ENCODE data around the gene CBFA2T3.

Gene CBFA2T3

DNA sequence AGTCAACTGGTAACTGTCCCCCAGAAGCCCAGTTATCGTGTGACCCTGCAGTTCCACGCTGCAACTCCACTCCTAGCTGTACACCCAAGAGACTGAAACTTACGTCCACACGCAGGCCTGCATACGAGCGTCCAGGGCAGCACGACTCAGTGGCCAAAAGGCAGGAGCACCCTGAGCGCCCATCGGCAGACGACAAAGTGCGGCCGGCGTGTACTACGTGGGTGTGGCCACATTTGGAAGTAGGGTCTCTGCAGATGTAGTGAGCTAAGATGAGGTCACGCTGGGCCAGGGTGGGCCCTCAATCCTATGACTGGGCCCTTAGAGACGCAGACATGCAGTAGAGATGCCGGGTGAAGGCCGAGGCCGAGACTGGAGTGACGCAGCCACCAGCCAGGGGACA lies 133.8 kb downstream of the CBFA2T3 start:
- TF ChIP-seq FOXP2 (optimal IDR thresholded peaks at IDR 0.05; ENCODE audit: borderline replicate concordance, extremely low read depth, extremely low read length, insufficient read depth), result no peak
- TF ChIP-seq, protein P1, sequence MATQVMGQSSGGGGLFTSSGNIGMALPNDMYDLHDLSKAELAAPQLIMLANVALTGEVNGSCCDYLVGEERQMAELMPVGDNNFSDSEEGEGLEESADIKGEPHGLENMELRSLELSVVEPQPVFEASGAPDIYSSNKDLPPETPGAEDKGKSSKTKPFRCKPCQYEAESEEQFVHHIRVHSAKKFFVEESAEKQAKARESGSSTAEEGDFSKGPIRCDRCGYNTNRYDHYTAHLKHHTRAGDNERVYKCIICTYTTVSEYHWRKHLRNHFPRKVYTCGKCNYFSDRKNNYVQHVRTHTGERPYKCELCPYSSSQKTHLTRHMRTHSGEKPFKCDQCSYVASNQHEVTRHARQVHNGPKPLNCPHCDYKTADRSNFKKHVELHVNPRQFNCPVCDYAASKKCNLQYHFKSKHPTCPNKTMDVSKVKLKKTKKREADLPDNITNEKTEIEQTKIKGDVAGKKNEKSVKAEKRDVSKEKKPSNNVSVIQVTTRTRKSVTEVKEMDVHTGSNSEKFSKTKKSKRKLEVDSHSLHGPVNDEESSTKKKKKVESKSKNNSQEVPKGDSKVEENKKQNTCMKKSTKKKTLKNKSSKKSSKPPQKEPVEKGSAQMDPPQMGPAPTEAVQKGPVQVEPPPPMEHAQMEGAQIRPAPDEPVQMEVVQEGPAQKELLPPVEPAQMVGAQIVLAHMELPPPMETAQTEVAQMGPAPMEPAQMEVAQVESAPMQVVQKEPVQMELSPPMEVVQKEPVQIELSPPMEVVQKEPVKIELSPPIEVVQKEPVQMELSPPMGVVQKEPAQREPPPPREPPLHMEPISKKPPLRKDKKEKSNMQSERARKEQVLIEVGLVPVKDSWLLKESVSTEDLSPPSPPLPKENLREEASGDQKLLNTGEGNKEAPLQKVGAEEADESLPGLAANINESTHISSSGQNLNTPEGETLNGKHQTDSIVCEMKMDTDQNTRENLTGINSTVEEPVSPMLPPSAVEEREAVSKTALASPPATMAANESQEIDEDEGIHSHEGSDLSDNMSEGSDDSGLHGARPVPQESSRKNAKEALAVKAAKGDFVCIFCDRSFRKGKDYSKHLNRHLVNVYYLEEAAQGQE (IDR thresholded peaks at IDR 0.05; ENCODE audit: insufficient read depth in 1 of 2, low read depth in 2 of 2, low read length in 2 of 2), result no peak
- TF ChIP-seq TAF1 (IDR thresholded peaks at IDR 0.05; ENCODE audit: borderline replicate concordance, insufficient read depth, low read length), result no peak
- no peak for TF ChIP-seq SIN3A (IDR thresholded peaks at IDR 0.05; ENCODE audit: borderline replicate concordance, insufficient read depth, low read length)
- no peak for TF ChIP-seq POLR2AphosphoS5 (IDR thresholded peaks at IDR 0.05; ENCODE audit: low read depth, low read length)

GRCh38 chr16:88842806-88843205 lies 134.2 kb downstream of the CBFA2T3 start:
- TF ChIP-seq SIN3A (IDR thresholded peaks at IDR 0.05; ENCODE audit: borderline replicate concordance, insufficient read depth, low read length) (no peak), TAF1 (IDR thresholded peaks at IDR 0.05; ENCODE audit: borderline replicate concordance, insufficient read depth, low read length) (no peak), POLR2AphosphoS5 (IDR thresholded peaks at IDR 0.05; ENCODE audit: low read depth, low read length) (no peak), FOXP2 (optimal IDR thresholded peaks at IDR 0.05; ENCODE audit: borderline replicate concordance, extremely low read depth, extremely low read length, insufficient read depth) (no peak)
- TF ChIP-seq, protein P1 (IDR thresholded peaks at IDR 0.05; ENCODE audit: insufficient read depth in 1 of 2, low read depth in 2 of 2, low read length in 2 of 2), result no peak

- TF ChIP-seq TAF1 (IDR thresholded peaks at IDR 0.05; ENCODE audit: borderline replicate concordance, insufficient read depth, low read length) (no peak), SIN3A (IDR thresholded peaks at IDR 0.05; ENCODE audit: borderline replicate concordance, insufficient read depth, low read length) (no peak), POLR2AphosphoS5 (IDR thresholded peaks at IDR 0.05; ENCODE audit: low read depth, low read length) (no peak), FOXP2 (optimal IDR thresholded peaks at IDR 0.05; ENCODE audit: borderline replicate concordance, extremely low read depth, extremely low read length, insufficient read depth) (no peak)
- TF ChIP-seq, protein P1 (IDR thresholded peaks at IDR 0.05; ENCODE audit: insufficient read depth in 1 of 2, low read depth in 2 of 2, low read length in 2 of 2), result no peak
Measured at GRCh38 chr16:88842308-88842756, 134.7 kb downstream of the CBFA2T3 start.

DNA sequence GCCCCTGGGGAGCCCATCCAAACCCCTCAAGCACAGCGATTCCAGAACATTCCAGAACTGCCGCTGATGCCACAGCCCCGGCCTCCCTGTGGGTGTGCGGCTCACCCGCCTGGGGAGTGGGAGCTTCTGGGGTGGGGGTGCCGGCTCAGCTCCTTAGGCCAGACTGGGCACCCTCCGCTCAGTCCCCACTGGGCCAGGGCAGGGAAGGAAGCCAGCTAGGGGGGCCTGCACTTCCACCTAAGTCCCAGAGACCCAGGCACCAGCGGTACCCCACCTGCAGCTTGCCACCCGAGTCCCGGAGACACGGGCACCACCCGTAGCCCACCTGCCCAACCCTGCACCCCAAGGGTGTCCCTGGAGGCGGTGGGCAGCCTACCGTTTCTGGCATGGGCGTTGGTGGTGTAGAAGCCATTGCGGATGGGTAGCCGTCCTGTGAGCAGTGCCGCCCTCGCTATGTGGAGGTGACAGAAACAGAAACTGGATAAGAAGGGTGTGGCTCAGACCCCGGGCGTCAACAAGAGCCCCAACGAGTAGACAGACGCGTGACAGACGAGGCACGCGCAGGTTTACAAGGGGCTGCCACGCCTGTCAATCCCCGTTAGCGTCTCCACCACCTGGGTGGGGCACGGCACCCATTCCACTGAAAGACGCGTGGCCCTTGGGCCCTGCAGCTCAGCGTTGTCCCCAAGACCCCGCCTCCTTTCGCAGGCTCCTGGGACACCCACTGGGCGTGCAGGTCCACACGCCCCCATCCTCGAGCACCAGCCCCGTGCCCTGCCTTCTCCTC lies 135.3 kb downstream of the CBFA2T3 start:
- TF ChIP-seq SIN3A (IDR thresholded peaks at IDR 0.05; ENCODE audit: borderline replicate concordance, insufficient read depth, low read length) (no peak), POLR2AphosphoS5 (IDR thresholded peaks at IDR 0.05; ENCODE audit: low read depth, low read length) (no peak), FOXP2 (optimal IDR thresholded peaks at IDR 0.05; ENCODE audit: borderline replicate concordance, extremely low read depth, extremely low read length, insufficient read depth) (no peak)
- TF ChIP-seq, protein P1 (IDR thresholded peaks at IDR 0.05; ENCODE audit: insufficient read depth in 1 of 2, low read depth in 2 of 2, low read length in 2 of 2), result no peak
